Measurements from ENCODE around the gene SCN10A. TPM values are rescaled to one million over a fixed set of nuclear protein-coding genes. Genes with fewer than 3 reads are reported as not detected.

The SCN10A gene
- total and polyA plus RNA-seq, 2 experiments from 2014 or later = 0.03 TPM; not detected in 1

DNA sequence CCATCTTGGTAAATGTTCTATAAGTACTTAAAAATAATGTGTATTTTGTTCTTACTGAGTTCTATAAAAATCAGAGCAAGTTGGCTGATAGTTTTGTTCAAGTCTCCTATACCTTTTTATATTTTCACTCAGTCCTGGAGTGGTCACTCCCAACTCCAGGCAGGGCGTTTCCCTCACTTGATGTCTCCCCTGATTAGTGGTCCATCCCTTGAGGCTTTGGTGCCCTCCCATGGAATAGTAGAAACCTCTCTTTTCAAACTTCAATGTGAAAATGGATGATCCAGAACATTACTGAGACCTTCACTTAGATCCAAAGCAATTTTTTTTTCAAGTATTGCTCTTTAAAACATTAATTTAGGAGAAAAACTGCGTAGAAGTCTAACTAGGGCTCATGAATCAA is 25.0 kb upstream of the SCN10A start:
- TF ChIP-seq JUNB (IDR thresholded peaks at IDR 0.05; ENCODE audit: unreplicated experiment) (no peak), POLR2AphosphoS5 (IDR thresholded peaks at IDR 0.05; ENCODE audit: low read depth) (no peak)
- TF ChIP-seq, protein P1, sequence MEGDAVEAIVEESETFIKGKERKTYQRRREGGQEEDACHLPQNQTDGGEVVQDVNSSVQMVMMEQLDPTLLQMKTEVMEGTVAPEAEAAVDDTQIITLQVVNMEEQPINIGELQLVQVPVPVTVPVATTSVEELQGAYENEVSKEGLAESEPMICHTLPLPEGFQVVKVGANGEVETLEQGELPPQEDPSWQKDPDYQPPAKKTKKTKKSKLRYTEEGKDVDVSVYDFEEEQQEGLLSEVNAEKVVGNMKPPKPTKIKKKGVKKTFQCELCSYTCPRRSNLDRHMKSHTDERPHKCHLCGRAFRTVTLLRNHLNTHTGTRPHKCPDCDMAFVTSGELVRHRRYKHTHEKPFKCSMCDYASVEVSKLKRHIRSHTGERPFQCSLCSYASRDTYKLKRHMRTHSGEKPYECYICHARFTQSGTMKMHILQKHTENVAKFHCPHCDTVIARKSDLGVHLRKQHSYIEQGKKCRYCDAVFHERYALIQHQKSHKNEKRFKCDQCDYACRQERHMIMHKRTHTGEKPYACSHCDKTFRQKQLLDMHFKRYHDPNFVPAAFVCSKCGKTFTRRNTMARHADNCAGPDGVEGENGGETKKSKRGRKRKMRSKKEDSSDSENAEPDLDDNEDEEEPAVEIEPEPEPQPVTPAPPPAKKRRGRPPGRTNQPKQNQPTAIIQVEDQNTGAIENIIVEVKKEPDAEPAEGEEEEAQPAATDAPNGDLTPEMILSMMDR (conservative IDR thresholded peaks at IDR 0.05; ENCODE audit: low read depth in 2 of 2) = peak in 1 of 2 experiments; percentile 51; a peak in 2 of 4 replicates
- H3F3A ChIP-seq (replicated peaks; ENCODE audit: low read depth) = no peaks in the 10 kb centered on the region

DNA sequence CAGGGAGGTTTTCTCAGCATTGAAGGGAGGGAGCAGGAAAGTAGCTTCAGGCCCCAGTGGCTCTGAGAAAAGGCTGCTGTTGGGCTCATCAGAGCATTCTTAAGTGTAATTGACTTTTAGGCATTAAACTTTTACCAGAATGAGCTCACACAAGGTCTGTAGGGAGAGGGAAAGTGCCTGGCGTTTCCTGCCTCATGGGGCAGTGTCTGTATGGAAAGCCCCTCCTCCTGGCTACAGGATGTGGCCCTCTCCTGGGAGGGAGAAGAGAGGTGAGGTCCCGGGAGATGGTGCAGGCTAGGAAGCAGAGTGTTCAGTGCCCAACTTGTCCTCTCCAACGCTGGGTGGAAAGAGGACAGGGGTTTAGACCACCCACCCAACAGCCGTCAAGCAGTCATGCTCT is 21.3 kb upstream of the SCN10A start:
- no peaks in the 10 kb centered on the region for H3K36me3 Mint-ChIP-seq (ENCODE audit: low read depth)
- H2AFZ ChIP-seq = peak overlapping the region; percentile 48
- ATAC-seq (peak; percentile 81), DNase-seq (ENCODE audit: low spot score) (peak; percentile 50)
- H3K4me2 ChIP-seq = no peak overlapping the region
- H3K9me3 Mint-ChIP-seq = no peaks in the 10 kb centered on the region
- H3K4me3 Mint-ChIP-seq = no peak overlapping the region
- peaks cover 12% of the 10 kb centered on the region; the same call in 1 of the 2 replicates for H3K9me2 ChIP-seq (ENCODE audit: insufficient read depth)
- no peaks in the 10 kb centered on the region for H3K27me3 ChIP-seq (ENCODE audit: insufficient read depth)
- no peak for TF ChIP-seq ETS1 (IDR thresholded peaks at IDR 0.05)
- no peak for TF ChIP-seq ZNF331 (CRISPR knock-in tag; IDR thresholded peaks at IDR 0.05; ENCODE audit: low read depth)
- no peak for TF ChIP-seq JUNB (IDR thresholded peaks at IDR 0.05; ENCODE audit: unreplicated experiment)
- no peak for TF ChIP-seq REST (IDR thresholded peaks at IDR 0.05; ENCODE audit: unreplicated experiment)
- no peak for TF ChIP-seq CREB1 (CRISPR knock-in tag; IDR thresholded peaks at IDR 0.05; ENCODE audit: low read depth)
- H3K4me3 ChIP-seq = no peak overlapping the region
- H3K36me3 ChIP-seq (ENCODE audit: insufficient read depth) = no peaks in the 10 kb centered on the region
- peaks cover 7% of the 10 kb centered on the region for H3K4me1 ChIP-seq (ENCODE audit: insufficient read depth)
- peaks cover 4% of the 10 kb centered on the region for H3K27me3 Mint-ChIP-seq (ENCODE audit: insufficient read depth, low read depth, poor library complexity)
- no peak overlapping the region for H3K27ac ChIP-seq (ENCODE audit: low read depth)
- no peaks in the 10 kb centered on the region for H3F3A ChIP-seq (replicated peaks; ENCODE audit: low read depth)
- peaks cover 29% of the 10 kb centered on the region for H3K4me1 Mint-ChIP-seq
- 0 out of 2 replicates have a peak overlapping the region, but pooled peaks have one; percentile 31 for H3K27ac Mint-ChIP-seq
- H4K20me1 ChIP-seq (replicated peaks; ENCODE audit: insufficient read depth) = no peaks in the 10 kb centered on the region
- no peaks in the 10 kb centered on the region for H3K79me2 ChIP-seq (replicated peaks; ENCODE audit: insufficient read depth)

More for the DNA sequence above, 25.0 kb upstream of the SCN10A start:
- Histone ChIP-seq H3K79me2 (replicated peaks; ENCODE audit: insufficient read depth) (no peaks in the 10 kb centered on the region), H3K4me3 (no peak overlapping the region), H3K9me2 (ENCODE audit: insufficient read depth) (peaks cover 5% of the 10 kb centered on the region; the same call in 1 of the 2 replicates), H2AFZ (no peak overlapping the region), H3K27me3 (ENCODE audit: insufficient read depth) (no peaks in the 10 kb centered on the region), H3K36me3 (ENCODE audit: insufficient read depth) (no peaks in the 10 kb centered on the region), H3K27ac (ENCODE audit: low read depth) (no peak overlapping the region), H3K4me1 (ENCODE audit: insufficient read depth) (no peaks in the 10 kb centered on the region; the same call in 1 of the 2 replicates), H3K4me2 (no peak overlapping the region), H4K20me1 (replicated peaks; ENCODE audit: insufficient read depth) (no peaks in the 10 kb centered on the region; the same call in 1 of the 2 replicates)
- peaks cover 4% of the 10 kb centered on the region for H3K27me3 Mint-ChIP-seq (ENCODE audit: insufficient read depth, low read depth, poor library complexity)
- H3K27ac Mint-ChIP-seq = no peak overlapping the region
- no peak overlapping the region for H3K4me3 Mint-ChIP-seq
- H3K4me1 Mint-ChIP-seq = peaks cover 12% of the 10 kb centered on the region
- no peaks in the 10 kb centered on the region for H3K9me3 Mint-ChIP-seq
- ATAC-seq (no peak; the same call in 2 of the 3 replicates), DNase-seq (ENCODE audit: low spot score) (peak; percentile 22)
- H3K36me3 Mint-ChIP-seq (ENCODE audit: low read depth) = no peaks in the 10 kb centered on the region
